ENCODE data around the gene DGKE.

Gene DGKE

DNA sequence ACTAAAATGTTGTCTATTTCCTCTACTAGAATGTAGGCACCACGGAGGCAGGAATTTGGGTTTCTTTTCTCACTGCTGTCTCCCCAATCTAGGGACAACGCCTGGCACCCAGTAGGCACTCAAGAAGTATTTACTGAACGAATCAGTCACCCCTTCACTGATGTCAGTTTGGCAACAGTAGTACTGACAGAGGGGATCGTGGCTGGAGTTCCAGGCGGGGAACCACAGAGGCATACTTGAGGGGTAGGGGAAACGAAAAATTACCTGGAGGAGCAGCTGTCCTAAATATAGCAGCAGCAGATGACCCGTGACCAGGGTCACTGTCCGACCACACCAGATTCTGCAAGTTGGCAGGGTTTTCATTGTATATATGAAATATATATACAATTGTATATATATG, 46.6 kb downstream of the DGKE start:
- DNase-seq (ENCODE audit: insufficient read length, low spot score), result no peak
- TF ChIP-seq, protein P1, sequence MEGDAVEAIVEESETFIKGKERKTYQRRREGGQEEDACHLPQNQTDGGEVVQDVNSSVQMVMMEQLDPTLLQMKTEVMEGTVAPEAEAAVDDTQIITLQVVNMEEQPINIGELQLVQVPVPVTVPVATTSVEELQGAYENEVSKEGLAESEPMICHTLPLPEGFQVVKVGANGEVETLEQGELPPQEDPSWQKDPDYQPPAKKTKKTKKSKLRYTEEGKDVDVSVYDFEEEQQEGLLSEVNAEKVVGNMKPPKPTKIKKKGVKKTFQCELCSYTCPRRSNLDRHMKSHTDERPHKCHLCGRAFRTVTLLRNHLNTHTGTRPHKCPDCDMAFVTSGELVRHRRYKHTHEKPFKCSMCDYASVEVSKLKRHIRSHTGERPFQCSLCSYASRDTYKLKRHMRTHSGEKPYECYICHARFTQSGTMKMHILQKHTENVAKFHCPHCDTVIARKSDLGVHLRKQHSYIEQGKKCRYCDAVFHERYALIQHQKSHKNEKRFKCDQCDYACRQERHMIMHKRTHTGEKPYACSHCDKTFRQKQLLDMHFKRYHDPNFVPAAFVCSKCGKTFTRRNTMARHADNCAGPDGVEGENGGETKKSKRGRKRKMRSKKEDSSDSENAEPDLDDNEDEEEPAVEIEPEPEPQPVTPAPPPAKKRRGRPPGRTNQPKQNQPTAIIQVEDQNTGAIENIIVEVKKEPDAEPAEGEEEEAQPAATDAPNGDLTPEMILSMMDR (IDR thresholded peaks at IDR 0.05; ENCODE audit: insufficient read depth, missing control alignments), result no peak
- no peak for FAIRE-seq

DNA sequence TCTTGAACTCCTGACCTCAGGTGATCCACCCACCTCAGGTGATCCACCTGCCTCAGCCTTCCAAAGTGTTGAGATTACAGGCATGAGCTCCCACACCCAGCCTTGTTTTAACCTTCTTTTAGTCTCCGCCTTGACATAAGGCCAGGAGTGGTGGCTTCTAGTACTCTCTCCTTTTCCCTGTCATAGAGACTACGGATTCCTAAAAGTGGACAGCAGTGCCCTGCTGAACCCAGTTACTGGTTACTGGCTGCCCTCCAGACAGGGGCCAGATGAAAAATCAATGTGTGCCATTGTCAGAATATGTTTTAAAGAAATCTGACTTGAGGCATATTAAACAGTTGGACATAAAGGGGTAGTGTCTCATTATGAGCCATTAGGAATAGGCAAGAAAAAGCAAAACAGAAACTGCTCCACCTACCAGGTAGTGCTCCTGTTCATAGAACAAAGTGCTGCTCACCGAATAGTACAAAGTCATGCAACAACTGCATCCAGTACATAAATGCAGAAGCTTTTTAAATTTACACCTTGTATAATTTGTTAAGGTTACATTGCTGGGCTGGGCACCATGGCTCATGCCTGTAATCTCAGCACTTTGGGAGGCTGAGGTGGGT, 47.8 kb downstream of the DGKE start:
- FAIRE-seq (no peak), DNase-seq (ENCODE audit: insufficient read length, low spot score) (no peak)
- TF ChIP-seq, protein P1 (IDR thresholded peaks at IDR 0.05; ENCODE audit: insufficient read depth, missing control alignments), result no peak

DNA sequence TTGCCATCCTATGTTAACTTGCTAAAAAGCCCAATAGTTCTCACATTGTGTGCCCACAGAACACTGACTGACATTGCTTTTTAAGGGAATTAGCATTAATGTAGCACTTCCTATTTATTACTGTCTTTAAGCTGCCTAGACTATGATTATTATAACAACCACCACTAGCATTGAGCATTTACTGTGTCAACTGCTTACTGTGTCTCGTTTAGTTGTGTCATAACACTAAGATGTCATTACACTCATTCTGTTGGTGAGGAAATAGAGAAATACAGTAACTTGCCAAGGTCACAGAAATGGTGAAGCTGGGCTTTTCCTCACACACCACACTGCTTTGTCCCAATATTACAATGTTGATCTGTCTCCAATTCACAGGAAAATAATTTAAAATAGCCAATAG, 49.7 kb downstream of the DGKE start:
- TF ChIP-seq, protein P1 (IDR thresholded peaks at IDR 0.05; ENCODE audit: insufficient read depth, missing control alignments), result no peak
- DNase-seq (ENCODE audit: insufficient read length, low spot score) (no peak), FAIRE-seq (no peak)

DNA sequence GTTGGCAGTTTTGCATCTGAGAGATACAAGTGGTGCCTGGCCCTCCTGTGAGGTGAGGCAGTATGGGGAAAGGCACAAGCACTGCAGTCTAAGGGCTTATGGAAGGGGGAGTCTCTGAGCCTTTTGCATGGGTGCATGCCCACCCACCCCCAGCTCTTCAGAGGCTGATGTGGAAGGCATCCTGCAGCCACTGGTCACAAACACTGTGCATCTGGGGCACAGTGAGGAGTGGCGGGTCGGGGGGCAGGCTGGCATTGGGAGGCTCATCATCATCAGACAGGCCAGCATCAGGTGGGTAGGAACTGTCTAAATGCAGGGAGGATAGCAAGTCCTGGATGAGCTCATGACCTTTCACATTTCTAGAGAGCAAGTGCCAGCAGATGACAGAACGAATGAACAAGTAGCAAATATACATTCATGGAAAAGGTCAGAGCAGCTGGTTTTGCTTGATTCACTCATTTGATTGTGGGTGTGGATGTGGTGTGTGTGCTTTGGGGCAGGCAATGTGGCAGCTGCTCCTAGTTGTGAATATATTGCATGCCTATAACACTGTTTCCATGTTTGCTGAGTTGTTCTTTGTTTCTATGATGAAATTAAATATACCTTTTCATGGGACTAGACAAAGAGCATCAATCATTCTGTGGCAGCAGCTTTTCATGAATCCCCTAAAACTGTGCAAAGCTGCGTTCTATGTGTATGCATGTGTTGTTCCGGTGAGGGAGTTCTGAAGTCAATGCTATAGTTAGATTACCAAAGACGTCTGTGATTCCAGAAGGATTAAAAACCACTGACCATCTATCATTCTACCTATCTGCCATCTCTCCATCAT, 50.7 kb downstream of the DGKE start:
- TF ChIP-seq, protein P1 (IDR thresholded peaks at IDR 0.05; ENCODE audit: insufficient read depth, missing control alignments), result no peak
- DNase-seq (ENCODE audit: insufficient read length, low spot score) (no peak), FAIRE-seq (no peak)

DNA sequence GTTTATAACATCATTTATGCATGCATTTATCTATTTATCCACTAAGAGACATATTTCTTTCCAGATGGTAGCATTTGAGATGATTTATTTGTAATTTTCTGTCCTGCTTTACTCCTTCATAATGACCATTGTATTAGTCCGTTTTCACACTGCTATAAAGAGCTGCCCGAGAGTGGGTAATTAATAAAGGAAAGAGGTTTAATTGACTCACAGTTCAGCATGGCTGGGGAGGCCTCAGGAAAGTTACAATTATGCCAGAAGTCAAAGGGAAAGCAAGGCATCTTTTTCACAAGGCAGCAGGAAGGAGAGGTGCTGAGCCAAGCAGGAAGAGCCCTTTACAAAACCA, 51.3 kb downstream of the DGKE start:
- no peak for FAIRE-seq
- TF ChIP-seq, protein P1 (IDR thresholded peaks at IDR 0.05; ENCODE audit: insufficient read depth, missing control alignments), result no peak
- DNase-seq (ENCODE audit: insufficient read length, low spot score), result no peak

DNA sequence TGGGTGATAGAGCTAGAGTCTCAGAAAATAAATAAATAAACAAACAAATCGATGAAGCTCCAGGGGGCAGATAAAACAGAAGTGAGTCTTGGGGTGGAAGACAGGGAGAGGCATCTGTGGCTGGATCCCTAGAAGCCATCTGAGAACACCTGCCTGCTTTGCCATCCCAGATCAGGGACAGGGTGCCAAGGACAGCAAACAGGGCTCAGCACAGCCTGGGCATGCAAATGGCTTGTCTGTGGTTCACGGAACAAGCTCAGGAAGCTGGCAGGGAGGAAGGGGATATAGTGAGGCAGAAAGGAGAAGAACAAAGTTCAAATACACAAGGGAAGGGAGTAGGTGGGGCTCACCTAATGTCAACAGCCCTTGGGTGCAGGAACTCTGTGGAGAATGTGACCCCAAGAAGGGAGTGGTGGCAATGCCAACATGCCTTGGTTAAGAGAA, 52.4 kb downstream of the DGKE start:
- FAIRE-seq, result no peak
- no peak for DNase-seq (ENCODE audit: insufficient read length, low spot score)
- TF ChIP-seq, protein P1 (IDR thresholded peaks at IDR 0.05; ENCODE audit: insufficient read depth, missing control alignments), result no peak

DNA sequence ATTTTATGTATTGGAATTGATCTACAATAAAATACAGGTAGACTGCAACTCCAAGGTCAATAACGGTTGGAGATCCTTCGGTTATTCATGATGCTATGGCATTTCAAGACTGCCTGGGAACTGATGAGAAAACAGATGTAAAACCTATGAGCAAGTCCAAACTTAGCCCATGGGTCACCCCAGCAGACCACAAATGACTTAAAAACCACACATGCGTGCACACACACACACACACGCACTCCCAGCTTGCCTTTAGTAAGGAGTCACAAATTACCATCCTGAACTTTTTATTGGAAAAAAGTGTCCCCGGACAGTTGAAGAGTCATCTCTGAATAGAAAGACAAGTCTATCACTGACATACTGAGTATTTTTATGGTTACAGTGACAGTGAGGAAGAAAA, 53.2 kb downstream of the DGKE start:
- TF ChIP-seq, protein P1 (IDR thresholded peaks at IDR 0.05; ENCODE audit: insufficient read depth, missing control alignments), result no peak
- DNase-seq (ENCODE audit: insufficient read length, low spot score), result no peak
- FAIRE-seq, result no peak
